ENCODE measurements around the gene PLPP4.

PLPP4 gene

DNA sequence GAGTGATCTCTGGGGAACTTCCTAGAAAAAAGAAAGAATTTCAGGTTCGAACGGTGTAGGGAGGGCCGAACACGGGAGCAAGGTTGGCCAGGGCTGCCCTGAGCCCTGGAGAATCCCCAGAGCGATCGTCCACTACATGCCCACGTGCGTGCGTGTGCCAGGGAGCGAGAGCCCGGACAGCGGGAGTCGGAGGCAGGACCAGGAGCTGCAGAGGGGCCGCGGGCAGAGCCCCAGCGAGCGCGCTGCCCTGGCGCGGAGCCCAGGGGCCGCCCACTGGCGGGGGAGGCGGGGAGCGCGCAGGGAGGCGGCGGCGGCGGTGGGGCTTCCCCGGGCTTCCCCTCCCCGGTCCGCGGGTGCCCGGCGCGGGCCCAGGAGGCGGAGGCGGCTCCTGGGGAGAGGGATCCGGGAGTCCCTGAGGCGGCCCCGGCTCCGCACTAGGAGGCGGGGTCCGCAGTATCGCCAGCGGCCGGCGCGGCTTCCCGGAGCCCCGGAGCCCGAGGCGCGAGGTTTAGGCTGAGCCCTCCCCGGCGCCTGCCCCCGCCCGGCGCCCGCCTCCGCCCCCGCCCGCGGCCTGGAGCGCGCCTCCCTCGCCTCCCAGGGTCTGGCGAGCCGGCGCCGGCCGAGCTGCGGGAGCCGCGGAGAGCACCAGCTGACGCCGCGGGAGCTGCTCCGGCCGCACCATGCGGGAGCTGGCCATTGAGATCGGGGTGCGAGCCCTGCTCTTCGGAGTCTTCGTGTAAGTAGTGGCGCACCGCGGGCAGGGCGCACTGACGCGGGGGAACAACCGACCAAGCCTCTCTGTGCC lies at the start of gene PLPP4:
PLPP4 (plus strand) TSS at position 602 of the 805 bp plus-strand sequence; CDS start at position 681, 79 bp downstream.
- peak; percentile 36 for DNase-seq (ENCODE audit: low spot score)

DNA sequence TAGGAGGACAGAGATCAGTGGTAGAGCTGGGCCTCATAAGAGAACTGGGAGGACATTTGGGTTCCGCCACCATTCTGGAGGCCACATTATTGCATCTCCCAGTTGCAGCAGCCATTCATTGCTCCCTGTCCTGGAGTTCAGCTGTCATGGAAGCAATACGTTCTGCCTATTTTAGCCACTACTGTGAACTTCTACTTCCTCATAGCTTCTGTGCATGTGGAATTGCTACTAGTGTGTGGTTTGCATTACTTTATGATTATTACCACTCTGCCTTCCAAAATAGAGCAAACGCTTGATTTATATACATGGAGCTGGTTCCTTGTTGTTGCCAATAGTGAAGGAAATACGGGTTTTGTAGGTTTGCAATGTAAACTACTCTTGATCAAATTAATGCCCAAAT lies 47.2 kb upstream of the PLPP4 start:
- DNase-seq (ENCODE audit: low spot score), result no peak

DNA sequence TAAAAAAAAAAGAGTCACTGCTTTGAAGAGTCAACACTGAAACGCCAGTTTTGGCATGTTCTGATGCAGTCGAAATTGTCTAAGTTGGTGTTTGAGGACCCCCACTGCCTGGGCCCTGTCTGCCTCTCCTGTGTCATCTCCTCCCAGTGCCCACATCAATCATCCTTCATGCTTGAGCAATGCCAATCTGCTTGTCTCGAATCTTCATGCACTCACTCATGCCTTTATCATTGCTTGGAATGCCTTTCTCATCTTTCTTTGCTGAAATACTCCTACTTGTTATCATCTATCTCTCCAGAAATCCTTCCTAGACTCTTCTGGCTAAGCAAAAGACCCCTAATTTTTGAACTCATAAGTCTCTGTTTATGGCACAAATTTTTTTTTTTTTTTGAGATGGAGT lies 42.1 kb upstream of the PLPP4 start:
- no peak for DNase-seq (ENCODE audit: low spot score)

DNA sequence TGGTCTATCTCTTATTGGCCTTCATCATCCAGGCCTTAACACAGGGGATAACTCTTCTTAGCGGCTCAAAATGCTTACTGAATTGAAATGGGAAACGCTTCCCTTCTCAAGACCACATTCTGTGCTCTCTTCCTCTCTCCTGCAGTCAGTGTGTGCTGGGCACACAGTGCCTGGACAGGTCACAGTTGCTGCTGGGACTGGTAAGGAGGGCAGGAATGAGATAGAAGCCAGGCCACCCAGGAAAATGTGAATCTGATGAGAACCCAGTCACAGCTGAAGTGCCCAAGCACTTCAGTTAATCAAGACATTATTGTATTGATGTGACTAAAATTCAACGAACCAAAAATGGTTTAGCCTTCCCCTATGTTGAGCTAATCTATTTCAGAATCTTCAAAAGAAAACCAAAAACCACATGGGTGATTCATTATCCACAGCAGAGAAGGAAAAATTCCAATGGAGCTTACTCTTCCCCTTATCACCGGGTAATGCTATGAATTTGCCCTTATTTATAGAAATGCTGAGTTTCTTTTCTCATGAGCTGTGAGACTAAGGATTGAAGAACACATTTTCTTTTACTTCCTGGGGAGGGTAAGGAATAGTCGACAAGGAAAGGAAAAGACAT lies 41.2 kb upstream of the PLPP4 start:
- no peak for DNase-seq (ENCODE audit: low spot score)

DNA sequence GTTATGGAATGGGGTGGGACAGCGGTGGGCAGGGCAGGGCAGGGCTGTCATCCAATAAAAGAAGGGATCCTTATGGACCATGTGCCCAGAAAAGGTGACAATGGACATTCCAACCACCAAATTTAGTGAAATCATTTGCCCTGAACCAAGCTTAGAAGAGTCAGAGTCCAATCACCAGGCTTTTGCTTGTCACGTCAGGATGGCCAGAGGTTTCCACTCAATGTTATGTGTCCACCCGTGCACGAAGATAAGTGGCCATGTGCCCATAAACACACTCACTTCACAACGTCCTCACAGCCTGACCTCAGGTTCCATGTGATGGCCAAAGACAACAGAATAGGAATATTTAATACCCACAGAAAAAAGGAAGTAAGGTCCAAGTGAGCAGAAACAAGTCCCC lies 36.6 kb upstream of the PLPP4 start:
- DNase-seq (ENCODE audit: low spot score), result no peak

DNA sequence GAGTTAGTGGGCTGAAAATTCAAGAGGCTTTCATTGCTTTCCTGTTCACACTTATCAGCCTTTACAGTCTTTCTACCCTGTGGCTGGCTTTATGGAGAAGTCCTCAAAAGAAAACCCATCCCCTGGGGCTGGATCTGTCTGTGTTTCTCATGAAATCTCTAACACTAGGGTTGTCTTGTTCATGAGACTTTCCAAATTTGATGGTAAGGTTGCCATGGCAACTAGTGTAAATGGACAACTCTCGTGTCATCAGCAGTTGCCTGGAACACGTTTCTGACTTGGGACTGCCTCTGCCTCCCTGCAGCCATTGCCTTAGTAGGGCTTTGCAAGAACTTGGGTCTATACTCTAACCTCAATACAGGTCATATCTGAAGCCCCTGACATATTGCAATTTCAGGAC lies 35.8 kb upstream of the PLPP4 start:
- DNase-seq (ENCODE audit: low spot score), result no peak

DNA sequence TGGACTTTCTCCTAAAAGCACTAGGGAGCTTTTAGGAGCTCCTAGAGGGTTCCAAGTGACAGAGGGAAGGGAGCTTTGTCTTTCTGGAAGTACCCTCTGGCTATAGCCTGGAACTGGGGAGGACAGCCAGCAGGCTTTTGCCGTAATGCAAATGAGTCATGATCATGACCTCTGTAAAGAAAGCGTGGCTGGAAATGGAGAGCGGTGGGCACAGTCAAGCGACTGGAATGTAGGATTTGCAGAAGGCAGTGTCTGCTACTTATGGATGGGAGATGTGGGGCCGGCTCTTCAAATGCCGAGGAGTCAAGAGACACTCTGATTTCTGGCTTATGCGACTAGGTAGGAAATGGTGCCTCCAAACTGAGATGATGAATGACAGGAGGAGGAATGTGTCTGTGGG lies 34.6 kb upstream of the PLPP4 start:
- DNase-seq (ENCODE audit: low spot score), result no peak

DNA sequence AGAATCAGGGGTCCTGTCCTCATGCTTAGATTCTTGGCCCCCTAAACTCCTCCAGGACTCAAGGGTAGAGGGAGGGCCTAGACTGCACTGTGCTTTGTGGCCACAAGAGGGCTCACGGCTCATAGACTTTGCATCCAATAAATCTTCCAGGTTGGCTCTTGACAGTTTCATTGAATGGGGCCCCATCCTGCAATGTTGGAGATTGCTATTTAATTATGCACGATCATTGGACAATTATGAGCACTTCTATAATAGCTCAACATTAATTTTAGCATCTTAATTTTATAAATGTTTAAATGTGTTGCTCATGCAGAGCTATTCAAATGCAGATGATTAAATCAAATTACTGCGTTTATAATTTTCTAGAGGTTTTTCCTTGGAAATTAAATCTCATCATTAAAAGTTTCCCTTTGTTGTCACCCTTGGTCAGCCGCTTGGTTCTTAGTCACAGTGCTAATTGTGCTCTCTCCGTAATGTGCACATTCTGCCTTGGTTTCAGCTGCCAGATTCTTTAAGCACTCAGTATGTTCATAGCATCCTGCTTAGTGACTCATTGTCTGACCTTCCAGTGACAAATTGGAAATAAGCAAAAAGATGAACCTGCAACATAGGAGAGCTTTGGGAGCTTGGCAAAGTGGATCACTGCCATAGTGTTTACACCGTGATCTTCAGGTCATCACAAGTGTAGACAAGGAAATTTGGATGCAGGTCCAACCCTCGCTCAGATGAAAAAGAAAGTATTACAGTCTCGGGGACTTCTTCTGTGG lies 33.4 kb upstream of the PLPP4 start:
- peak; percentile 74 for DNase-seq (ENCODE audit: low spot score)

DNA sequence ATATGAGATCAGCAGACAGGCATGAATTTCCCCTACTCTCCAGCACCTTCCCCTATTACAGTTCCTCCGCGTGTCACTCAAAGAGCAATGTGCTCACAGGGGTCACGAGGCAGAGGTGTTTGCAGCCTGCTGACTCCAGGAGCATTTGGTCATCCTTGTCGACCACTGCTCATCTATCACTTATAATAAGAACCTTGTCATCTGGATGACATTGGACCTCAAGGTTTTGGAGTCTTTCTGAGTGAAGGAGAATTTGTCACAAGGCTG lies 32.9 kb upstream of the PLPP4 start:
- no peak for DNase-seq (ENCODE audit: low spot score)

DNA sequence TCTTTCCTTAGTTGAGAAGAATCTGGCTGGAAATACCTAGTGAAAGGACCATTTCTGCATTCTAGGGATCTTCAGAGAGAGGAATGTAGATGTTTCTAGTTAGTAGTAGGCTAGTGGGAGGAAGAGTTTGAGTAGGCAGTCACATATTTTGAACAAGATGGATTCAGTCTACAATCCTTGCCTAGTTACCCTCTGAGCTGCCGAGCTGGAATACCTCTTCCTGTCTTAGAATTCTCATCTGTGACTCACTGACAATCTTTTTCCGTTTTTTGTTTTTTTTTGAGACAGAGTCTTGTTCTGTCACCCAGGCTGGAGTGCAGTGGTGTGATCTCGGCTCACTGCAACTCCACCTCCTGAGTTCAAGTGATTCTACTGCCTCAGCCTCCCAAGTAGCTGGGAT lies 30.7 kb upstream of the PLPP4 start:
- no peak for DNase-seq (ENCODE audit: low spot score)

DNA sequence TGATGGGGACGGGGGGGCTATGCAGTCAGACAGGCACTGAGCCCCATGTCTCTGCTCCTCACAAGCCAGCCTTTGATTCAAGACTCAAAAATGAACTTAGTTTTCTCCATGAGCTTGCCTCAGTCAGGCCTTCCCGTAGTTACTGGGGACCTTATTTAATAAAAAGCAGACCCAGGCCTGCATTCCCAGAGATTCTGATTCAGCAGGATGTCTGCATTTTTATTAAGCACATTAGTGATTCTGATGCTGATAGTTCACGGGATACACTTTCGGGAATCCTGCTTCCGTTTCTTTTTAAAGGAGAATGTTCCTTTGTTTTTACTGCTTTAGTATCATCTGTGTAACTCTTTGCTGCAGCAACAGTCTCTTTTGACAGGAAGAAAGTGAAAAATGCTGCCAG lies 28.3 kb upstream of the PLPP4 start:
- no peak for DNase-seq (ENCODE audit: low spot score)

DNA sequence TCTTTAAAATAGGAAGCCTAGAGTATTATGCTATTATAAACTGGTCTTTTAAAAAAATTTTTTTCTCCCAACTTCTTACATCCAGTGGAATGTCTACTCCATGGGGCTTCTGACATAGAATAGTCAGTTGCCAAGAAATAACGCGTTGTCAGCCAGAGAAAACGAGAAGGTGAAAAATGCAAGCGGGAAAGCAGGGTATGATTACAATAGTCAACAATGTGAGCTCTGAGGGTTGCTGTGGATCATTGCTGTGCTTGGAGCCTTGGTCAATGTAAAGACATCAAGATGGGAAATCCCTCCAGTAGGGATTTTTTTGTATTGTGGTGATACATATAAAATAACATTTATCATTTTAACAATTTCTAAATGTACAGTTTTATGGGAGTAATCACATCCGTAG lies 27.6 kb upstream of the PLPP4 start:
- DNase-seq (ENCODE audit: low spot score), result no peak

DNA sequence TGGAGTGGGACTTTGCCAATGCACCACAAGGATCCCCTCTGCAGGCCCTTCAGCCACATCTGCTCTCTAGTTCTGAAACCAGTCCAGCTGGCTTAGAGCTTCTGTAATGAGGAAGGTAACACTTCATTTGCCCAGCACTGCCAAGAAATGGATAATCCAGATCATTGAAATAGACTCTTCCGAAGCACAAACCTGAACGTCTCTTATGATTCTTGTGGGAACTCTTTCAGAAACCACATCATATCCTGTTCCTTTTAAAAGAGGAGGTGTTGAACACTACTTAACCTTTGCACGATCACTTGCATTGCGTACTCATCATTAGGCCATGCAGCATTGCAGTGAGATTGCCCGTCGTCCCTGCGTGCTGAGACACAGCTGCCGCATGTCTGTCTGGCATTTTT lies 25.8 kb upstream of the PLPP4 start:
- DNase-seq (ENCODE audit: low spot score), result no peak

DNA sequence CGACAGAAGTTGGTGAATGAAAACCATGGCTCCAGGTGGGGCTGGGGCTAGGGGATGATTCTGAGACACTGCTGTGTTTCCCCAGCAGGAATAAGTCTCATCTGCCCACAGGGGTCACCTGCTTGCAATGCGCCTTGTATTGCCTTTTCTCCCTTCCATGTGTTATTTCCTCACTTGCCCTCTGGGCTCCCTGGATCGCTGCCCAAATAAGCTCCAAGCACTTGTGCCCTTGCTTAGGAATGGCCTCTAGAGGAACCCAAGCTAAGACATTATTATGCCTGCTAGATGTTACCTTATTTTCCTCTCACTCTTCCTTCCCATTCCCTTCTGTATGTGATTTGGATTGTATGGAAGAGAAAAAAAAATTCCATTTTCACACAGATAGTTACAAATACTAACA lies 24.8 kb upstream of the PLPP4 start:
- no peak for DNase-seq (ENCODE audit: low spot score)

DNA sequence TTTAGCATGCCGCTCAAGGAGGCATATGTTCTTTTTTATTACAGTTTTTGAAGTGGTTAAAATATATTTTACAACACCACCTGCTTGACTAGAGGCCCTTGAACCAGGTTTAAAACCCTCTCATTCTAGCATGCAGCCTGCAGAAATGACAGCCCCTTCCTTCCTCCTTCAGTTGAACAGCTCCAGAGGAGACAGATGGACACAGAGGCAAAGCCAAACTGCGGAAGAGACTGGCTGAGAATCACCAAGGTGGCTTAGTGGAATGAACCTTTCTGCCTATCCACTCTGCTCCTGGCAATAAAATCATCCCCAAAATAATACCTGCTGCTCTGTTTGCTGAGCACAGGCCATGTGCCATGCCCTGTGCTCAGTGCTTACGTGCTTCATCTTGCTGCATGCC lies 23.9 kb upstream of the PLPP4 start:
- no peak for DNase-seq (ENCODE audit: low spot score)

DNA sequence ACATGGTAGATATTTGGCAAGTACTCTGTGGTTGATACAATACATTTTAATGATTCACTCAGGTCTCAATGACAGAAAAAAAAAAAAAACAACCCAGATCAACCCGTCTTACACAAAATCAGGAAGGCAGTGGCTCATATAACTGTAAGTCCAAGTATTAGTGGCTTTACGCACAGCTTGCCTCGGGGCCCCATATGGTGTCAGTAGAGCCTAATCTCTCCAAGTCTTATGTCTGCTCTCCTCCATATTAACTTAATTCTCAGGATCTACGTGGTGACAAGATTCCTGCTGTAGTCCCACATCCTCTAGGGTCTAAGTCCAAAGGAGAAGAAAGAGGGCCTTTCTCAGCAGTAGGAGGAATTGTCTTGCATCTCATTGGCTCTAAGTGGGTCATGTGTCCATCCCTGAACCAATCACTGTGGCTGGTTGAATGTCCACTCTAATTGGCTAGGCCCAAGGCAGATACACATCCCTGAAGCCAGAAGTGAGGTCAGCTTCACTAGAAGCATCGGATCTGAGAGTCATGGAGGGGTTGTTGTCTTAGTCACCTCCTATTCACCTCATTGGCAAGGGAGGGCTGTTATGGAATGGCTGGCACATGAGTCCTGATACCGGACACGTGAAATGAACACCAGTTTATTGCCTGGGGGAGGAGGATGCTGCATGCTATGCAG lies 20.5 kb upstream of the PLPP4 start:
- DNase-seq (ENCODE audit: low spot score), result peak; percentile 35

DNA sequence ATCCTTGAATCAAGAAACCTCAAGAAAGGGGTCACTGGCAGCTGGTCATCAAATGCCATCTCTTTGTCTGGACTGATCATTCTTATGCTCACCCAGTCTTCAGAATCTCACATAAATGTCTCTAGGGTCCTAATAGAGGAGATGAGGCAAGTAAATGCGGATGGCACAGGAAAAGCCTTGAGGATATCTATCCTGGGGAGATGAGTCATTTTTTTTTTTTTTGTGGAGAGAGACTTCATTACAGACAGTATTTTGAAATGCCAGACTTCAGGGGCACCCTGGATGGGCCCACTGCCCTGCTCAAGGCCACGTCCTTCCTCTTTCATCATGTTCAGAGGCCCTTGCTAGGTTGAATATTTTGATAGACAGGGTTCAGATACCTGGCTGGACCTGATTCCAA lies 19.5 kb upstream of the PLPP4 start:
- DNase-seq (ENCODE audit: low spot score), result no peak

DNA sequence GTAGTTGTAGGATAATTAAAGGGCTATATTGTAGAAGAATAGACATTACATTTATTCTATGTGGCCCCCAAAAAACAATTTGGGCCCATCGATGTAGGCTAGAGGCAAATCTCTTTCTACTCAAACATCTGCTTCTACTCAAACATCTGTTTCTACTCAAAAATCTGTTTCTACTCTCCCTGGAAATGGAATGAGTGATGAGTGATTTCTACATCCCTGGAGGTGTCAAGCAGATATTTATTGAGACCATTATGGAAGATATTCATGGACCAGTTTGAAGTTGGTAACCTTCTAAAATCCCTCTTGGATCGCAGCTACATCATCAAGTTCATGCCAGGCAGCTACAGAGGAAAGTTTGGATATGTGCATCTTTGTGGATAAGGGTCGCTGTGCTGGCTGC lies 5.1 kb upstream of the PLPP4 start:
- DNase-seq (ENCODE audit: low spot score), result no peak

DNA sequence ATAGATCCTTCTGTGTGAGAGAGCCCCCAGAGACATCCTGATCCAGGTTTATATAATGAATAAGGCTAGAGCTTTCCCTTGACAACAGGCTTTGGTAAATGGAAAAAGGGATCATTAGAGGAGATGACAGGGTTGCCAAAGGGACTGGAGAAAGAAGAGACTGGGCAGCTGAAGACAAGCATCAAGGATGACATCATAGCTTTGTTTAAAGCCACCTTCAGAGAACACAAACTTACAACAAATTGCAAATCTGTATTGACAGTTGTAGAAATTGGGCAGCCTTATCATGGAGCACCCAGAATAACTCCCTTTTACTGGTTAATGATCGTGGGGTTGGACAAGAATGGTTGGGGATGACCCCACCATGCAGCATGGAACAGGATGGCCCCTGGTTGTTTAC lies 3.7 kb upstream of the PLPP4 start:
- no peak for DNase-seq (ENCODE audit: low spot score)

DNA sequence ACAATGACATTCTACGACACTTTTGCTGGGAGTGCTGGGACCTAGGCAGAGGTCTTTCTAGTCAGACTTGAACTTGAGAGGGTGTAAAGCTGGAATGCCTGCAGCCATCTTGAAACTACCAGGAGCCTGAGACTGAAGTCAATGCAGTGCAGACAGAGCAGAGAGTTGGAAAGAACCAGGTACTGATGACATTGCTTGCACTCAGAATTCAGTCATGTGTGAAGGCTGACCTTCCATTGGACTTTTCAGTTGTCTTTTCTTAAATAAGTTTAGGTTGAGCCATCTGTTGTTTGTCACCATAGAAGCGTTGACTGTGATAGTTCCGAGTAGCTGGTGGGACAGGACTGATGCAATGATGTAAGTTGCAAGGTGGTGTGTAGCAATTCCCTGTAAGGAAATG lies 3.1 kb upstream of the PLPP4 start:
- no peak for DNase-seq (ENCODE audit: low spot score)

DNA sequence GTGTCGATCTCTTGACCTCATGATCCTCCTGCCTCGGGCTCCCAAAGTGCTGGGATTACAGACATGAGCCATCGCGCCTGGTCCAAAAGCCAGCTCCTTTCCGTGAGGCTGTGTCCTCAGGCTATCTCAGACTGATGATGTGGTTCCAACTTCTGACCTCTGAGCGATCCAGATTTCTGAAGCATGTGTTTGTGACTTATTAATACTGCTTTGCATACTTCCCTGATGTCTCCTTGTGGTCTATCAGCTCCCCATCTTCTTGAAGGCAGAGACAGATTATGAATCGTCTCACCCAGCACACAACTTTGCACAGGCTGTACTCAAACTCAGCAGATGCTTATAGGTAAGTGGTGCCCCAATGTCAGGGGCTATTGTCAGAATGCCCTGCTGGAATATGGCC lies 2.0 kb upstream of the PLPP4 start:
- DNase-seq (ENCODE audit: low spot score), result no peak

DNA sequence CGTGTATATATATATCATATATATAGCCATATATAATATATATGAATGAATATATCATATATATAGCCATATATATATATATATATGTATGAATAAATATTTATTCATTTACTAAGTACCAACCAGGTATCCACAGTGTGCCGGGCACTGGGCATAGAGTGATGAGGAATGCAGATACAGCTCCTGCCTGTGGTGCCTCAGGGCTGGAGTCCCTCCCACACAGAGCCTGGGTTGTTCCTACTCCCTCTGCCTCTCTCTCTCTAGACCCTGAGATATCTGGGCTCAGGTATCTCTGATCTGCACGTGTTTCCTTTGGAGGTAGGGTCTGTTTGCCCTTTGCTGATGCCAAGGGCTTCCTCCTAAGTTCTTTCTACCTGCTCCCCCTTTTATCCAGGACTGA lies 1.4 kb upstream of the PLPP4 start:
- DNase-seq (ENCODE audit: low spot score), result no peak

DNA sequence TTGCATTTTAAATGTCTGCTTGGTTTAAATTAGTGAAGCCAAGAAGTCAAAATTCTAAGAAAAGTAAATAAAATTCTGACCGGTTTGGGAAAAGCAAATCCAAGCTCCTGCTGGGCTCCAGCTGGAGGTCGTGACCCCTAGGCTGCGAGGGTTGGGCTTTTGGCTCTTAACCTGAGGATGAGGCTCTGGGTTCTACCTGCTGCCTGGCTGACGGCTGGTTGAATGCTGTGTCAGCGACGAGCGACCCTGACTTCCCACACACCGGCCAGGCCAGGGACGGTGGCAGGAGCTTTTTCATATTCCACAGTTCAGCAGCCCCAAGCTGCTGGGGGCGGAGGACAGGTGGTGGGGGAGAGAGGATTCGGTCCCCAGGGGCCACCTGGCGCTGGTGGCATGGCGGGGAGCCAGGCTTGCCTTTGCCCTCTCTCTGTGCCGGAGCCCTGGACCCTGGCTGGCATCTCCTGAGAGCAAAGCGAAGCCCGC lies 843 bp upstream of the PLPP4 start:
- no peak for DNase-seq (ENCODE audit: low spot score)
